ENCODE data around the gene SORL1-AS1.

Gene SORL1-AS1

DNA sequence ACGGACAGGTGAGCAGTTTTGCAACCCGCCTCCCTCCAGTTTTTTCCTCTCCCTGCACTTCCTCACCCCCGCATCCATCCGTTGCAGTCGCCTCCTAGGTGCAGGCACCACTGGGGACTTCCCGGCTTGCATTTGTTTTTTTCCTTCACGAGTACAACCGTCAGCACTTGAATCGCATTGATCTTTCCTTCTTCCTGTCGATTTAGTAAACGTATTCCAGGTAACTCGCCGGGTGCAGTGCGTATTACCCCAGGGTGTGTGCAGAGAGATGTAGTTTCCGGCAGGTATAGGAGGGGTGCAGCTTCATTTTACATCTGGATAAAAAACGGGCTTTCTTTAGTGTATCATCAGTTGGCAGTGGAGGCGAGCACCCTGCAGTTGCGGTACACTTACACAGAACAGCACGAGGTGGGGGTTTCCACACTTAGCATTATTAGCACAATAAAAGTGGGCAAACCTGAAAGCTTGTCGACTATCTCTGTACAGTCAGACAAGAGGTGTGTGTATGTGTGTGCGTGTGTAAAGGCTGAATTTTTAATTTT lies at the start of gene SORL1-AS1:
SORL1-AS1 (minus strand) TSS at position 359 of the 542 bp plus-strand sequence.
- Mint-ChIP-seq H3K4me1 (ENCODE audit: low read depth) (peaks cover 75% of the 10 kb centered on the region), H3K27ac (peak within 1 kb of the TSS; percentile 91), H3K36me3 (ENCODE audit: low read depth) (peaks cover 17% of the 10 kb centered on the region), H3K9me3 (no peaks in the 10 kb centered on the region), H3K27me3 (ENCODE audit: low read depth) (no peaks in the 10 kb centered on the region), H3K4me3 (ENCODE audit: low read depth) (peak within 1 kb of the TSS; percentile 90)
- intact Hi-C loops (cut with micrococcal nuclease) = loop anchor here (1.0 to 5.0 kb wide), 3 partner anchors 12 to 125 kb away; no protein-coding TSS in a partner anchor
- peak; percentile 33 for DNase-seq (ENCODE audit: low spot score)

DNA sequence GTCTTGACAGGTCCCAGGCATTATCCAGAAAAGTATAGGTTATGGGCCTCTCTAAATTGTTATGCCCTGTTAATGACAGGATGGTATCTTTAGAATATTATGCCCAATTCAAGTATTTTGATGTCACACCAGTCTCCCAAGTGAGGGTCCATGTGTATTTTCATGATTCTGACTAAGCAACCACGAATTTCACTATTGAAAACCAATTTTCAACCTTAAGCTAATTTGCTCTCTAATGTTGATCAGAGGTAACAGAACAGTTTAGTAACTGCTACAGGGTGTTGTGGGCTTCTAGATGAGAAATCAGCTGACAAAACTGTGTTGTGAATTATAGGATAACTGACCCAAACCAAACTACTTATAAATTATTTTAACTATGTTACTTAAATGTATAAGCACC lies 48.0 kb upstream of the SORL1-AS1 start:
- no peak overlapping the region for H3K27ac Mint-ChIP-seq
- intact Hi-C loops (cut with micrococcal nuclease) = no loop called here

DNA sequence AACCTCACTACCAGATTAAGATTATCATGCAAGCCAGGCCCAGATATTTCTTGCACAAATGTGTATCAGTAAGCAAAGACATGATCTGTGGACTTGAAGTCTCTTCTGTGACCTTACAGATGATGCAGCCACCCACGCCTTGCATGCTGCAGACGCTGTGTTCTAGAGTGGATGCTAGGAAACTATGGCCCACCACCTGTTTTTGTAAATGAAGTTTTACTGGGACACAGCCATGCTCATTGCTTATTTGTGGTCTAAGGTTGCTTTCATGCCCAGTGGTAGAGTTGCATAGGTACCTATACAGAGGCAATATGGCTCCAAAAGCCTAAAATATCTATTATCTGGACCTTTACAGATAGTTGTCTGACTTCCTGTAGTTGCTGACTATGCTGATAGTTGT lies 47.5 kb upstream of the SORL1-AS1 start:
- H3K36me3 Mint-ChIP-seq (ENCODE audit: low read depth) = peaks cover 82% of the 10 kb centered on the region
- H3K4me1 Mint-ChIP-seq (ENCODE audit: low read depth) = peaks cover 16% of the 10 kb centered on the region

More for the DNA sequence above, 48.0 kb upstream of the SORL1-AS1 start:
- Mint-ChIP-seq H3K9me3 (peaks cover 18% of the 10 kb centered on the region), H3K27me3 (ENCODE audit: low read depth) (no peaks in the 10 kb centered on the region), H3K4me3 (ENCODE audit: low read depth) (no peak overlapping the region), H3K4me1 (ENCODE audit: low read depth) (peaks cover 12% of the 10 kb centered on the region), H3K36me3 (ENCODE audit: low read depth) (peaks cover 82% of the 10 kb centered on the region)
- DNase-seq (ENCODE audit: low spot score) = no peak

DNA sequence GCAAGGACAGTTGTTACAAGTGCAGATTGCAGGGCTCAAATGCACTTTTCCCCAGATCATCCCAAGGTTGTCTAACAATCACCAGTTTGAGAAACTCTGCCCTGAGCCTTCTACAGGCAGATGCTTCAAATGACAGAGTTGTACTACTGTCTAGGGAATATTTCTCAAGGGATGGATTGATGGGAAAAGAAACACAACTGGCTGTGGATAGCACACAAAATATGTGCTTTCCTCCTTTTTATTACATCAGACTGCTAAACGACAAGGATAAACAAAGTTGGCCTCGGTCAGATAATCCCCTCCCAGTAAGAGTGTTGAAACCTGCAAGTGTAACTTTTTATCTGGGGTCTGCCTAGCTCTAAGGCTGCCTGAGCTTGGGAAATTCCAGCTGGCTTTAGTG lies 46.6 kb upstream of the SORL1-AS1 start:
- DNase-seq (ENCODE audit: low spot score) = no peak
- Mint-ChIP-seq H3K27ac (no peak overlapping the region), H3K4me3 (ENCODE audit: low read depth) (no peak overlapping the region), H3K4me1 (ENCODE audit: low read depth) (peaks cover 23% of the 10 kb centered on the region), H3K9me3 (peaks cover 5% of the 10 kb centered on the region), H3K36me3 (ENCODE audit: low read depth) (peaks cover 73% of the 10 kb centered on the region), H3K27me3 (ENCODE audit: low read depth) (no peaks in the 10 kb centered on the region)
- intact Hi-C loops (cut with micrococcal nuclease) = no loop called here

More for the DNA sequence above, 47.5 kb upstream of the SORL1-AS1 start:
- intact Hi-C loops (cut with micrococcal nuclease) = no loop called here
- Mint-ChIP-seq H3K9me3 (peaks cover 14% of the 10 kb centered on the region), H3K4me3 (ENCODE audit: low read depth) (no peak overlapping the region), H3K27me3 (ENCODE audit: low read depth) (no peaks in the 10 kb centered on the region), H3K27ac (no peak overlapping the region)
- DNase-seq (ENCODE audit: low spot score) = no peak

DNA sequence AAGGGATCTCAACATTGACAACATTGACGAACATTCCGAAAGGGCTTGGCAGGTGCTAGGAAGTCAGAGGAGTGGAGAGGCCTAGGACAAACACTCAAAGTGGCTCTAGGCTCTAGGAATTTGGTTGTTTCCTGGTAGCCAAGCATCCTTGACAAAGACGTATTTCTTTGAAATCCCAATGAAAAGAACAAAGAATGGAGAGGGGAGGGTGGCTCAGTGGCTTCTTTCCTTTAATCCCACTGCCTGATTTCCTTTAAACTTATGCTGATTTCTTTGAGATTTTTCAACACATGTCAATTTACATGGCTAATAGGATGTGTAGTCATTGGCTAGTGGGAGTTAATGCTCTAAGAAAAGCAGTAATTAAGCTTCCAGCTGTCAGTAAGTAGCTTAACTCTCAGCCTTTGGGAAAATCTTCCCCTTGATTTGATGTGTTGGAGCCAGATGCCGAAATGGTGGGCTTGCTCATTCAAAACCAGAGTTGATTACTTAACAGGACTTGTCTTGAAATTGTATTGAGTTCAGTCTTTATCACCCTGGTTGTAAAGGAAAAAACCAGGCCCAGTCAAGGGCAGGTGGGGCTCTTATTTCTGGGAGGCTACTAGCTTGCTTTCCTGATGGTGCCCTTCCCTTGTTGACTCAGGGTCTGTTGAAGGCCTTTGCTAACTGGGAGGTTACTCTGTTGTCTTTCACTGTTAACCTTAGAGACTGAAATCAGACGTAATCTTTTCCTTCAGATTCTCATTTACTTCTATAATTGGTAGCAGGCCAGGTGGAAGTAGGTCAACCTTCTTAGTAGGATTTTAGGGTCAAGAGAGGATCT lies 44.6 kb upstream of the SORL1-AS1 start:
- Mint-ChIP-seq H3K4me3 (ENCODE audit: low read depth) (no peak overlapping the region), H3K36me3 (ENCODE audit: low read depth) (peaks cover 61% of the 10 kb centered on the region), H3K9me3 (peaks cover 4% of the 10 kb centered on the region), H3K4me1 (ENCODE audit: low read depth) (peaks cover 33% of the 10 kb centered on the region), H3K27ac (no peak overlapping the region), H3K27me3 (ENCODE audit: low read depth) (no peaks in the 10 kb centered on the region)
- no peak for DNase-seq (ENCODE audit: low spot score)
- intact Hi-C loops (cut with micrococcal nuclease) = no loop called here

DNA sequence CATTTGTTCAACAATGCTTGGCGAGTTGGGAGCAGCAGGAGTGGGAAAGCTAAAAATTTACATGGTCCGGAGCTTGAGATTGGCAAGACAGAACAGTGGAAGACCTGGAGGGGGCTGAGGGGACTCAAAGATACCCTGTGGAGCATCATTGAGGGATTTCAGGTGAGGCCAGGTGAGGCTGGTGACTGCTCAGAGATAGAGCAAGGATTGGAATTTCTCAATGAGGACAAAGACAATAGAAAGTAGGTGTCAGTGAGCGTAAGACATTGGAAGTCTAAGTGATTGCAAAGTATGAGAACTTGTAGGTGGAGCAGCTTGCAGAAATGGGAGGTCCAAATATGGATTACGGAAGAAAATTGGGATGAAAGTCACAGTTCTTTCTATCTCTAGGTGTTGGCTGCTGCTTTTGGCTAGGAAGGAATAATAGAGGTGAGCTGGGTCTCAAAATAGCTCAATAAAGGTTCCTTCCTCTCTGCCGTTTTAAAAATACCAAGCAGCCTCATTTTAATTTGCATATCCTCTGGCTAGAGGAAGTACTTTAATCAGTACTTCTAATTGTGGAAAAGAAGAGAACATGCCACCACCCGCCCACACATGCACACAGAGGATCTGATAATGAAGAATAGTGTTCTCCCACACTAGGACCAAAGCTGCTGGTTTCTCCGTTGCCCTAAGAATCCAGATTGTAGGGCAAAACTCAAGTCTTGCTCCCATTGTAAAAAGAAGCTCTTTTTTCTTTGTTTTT lies 41.8 kb upstream of the SORL1-AS1 start:
- Mint-ChIP-seq H3K36me3 (ENCODE audit: low read depth) (peaks cover 64% of the 10 kb centered on the region), H3K4me3 (ENCODE audit: low read depth) (peak overlapping the region; percentile 6), H3K27ac (peak overlapping the region; percentile 40), H3K4me1 (ENCODE audit: low read depth) (peaks cover 32% of the 10 kb centered on the region), H3K9me3 (no peaks in the 10 kb centered on the region), H3K27me3 (ENCODE audit: low read depth) (no peaks in the 10 kb centered on the region)
- no peak for DNase-seq (ENCODE audit: low spot score)
- intact Hi-C loops (cut with micrococcal nuclease) = loop anchor here (1.0 kb wide), 2 partner anchors 12 to 30 kb away; no protein-coding TSS in a partner anchor

DNA sequence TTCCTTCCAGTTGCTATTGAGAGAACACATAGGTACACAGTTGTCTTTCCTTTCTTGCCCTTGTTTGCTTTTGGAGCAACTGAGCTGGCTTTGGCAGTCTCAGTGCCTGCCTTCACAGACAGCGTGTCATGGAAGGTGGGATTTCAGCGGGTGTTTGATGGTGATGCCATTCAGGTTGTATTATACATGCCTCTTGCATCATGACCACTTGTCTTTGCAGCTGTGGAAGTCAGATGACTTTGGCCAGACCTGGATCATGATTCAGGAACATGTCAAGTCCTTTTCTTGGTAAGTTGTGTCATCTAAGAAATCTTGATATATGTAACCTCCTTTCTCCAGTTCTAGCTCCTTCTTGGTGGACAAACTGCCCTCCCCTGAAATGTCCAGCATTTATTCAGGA lies 37.1 kb upstream of the SORL1-AS1 start:
- no peaks in the 10 kb centered on the region for H3K27me3 Mint-ChIP-seq (ENCODE audit: low read depth)
- no peak overlapping the region for H3K27ac Mint-ChIP-seq
- peaks cover 58% of the 10 kb centered on the region for H3K36me3 Mint-ChIP-seq (ENCODE audit: low read depth)
- no peak overlapping the region for H3K4me3 Mint-ChIP-seq (ENCODE audit: low read depth)
- DNase-seq (ENCODE audit: low spot score) = no peak
- intact Hi-C loops (cut with micrococcal nuclease) = no loop called here
- no peaks in the 10 kb centered on the region for H3K9me3 Mint-ChIP-seq
- H3K4me1 Mint-ChIP-seq (ENCODE audit: low read depth) = peaks cover 28% of the 10 kb centered on the region

DNA sequence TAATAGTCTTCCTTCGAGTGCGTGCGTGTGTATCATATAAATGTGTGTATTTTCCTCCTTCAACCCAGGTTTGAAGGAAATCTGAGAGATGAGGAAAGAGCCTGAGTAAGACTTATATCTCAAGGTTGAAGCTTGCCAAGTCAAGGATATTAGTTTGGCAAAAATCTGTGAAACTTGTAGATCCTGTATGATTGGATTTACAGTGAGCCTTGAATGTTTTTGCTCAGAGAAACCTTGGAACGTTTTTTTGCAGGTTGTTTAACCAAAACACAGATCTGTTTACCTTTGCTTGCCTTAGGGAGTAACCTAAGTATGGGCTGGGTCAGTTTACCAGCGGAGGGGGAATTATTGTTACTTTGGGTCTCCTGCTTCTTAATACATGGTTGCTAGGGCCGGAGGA lies 35.9 kb upstream of the SORL1-AS1 start:
- H3K9me3 Mint-ChIP-seq = no peaks in the 10 kb centered on the region
- H3K4me1 Mint-ChIP-seq (ENCODE audit: low read depth) = peaks cover 26% of the 10 kb centered on the region
- peaks cover 65% of the 10 kb centered on the region for H3K36me3 Mint-ChIP-seq (ENCODE audit: low read depth)
- H3K27ac Mint-ChIP-seq = no peak overlapping the region
- no peak overlapping the region for H3K4me3 Mint-ChIP-seq (ENCODE audit: low read depth)
- H3K27me3 Mint-ChIP-seq (ENCODE audit: low read depth) = no peaks in the 10 kb centered on the region
- no peak for DNase-seq (ENCODE audit: low spot score)
- intact Hi-C loops (cut with micrococcal nuclease) = no loop called here

DNA sequence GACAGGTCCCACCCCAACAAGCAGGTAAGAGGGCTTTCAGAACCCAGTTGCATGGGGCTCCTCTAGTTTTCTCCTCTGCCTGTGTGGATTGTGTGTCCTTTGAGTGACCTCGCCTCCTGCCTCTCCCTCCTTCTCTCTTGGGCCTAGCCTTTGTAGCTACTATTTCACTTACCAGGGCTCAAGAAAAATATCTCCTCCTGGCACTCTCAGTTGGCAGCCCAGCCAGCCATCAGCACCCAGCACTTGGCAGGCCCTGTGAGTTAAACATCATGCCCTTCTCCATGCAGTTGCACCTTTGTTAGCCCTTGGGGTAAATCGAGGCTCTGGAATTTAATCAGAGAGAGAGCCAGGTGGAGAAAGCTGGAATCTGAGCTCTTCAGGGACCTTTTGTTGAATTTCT lies 35.4 kb upstream of the SORL1-AS1 start:
- Mint-ChIP-seq H3K27ac (no peak overlapping the region), H3K4me1 (ENCODE audit: low read depth) (peaks cover 28% of the 10 kb centered on the region), H3K36me3 (ENCODE audit: low read depth) (peaks cover 65% of the 10 kb centered on the region), H3K27me3 (ENCODE audit: low read depth) (no peaks in the 10 kb centered on the region), H3K9me3 (no peaks in the 10 kb centered on the region), H3K4me3 (ENCODE audit: low read depth) (no peak overlapping the region)
- intact Hi-C loops (cut with micrococcal nuclease) = no loop called here
- DNase-seq (ENCODE audit: low spot score) = no peak

DNA sequence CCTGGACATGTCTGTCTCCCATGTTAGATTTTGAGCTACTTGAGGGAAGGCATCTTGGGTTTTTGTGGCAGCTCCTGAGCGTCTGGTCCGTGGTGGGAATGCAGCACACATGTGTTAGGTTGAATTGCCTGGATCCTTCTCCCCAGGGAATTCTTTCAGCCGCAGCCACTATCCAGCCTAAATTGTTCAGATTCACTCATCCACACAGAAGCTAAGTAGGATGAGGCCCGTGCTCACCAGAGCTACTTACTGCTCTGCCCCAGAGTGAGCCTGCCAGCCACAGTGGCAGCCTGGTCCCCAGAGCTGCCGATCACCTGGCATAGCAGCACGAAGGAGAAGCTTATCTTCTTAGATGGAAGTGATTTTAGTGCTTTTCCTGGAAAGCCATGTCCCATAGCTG lies 34.4 kb upstream of the SORL1-AS1 start:
- intact Hi-C loops (cut with micrococcal nuclease) = no loop called here

DNA sequence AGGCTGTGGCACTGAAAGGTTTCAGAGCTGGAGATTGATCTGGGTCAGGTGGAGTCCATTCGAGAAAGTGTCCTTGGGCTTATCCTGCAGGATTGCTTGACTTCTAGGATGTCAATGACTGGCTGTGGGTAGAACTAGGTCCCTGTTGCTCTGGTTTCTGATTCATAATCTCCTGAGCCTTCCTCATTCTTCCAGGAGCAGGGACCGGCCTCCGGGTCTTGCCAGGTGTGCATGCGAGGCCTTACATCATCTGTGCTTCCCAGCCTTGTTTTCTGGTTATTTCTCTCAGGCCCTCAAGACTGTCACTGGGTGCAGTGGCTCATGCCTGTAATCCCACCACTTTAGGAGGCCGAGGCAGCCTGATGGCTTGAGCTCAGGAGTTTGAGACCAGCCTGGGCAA lies 33.3 kb upstream of the SORL1-AS1 start:
- Mint-ChIP-seq H3K27me3 (ENCODE audit: low read depth) (no peaks in the 10 kb centered on the region), H3K36me3 (ENCODE audit: low read depth) (peaks cover 56% of the 10 kb centered on the region), H3K9me3 (no peaks in the 10 kb centered on the region), H3K27ac (peak overlapping the region; percentile 10), H3K4me1 (ENCODE audit: low read depth) (peaks cover 37% of the 10 kb centered on the region), H3K4me3 (ENCODE audit: low read depth) (no peak overlapping the region)
- DNase-seq (ENCODE audit: low spot score) = no peak
- intact Hi-C loops (cut with micrococcal nuclease) = no loop called here

More for the DNA sequence above, 34.4 kb upstream of the SORL1-AS1 start:
- peaks cover 65% of the 10 kb centered on the region for H3K36me3 Mint-ChIP-seq (ENCODE audit: low read depth)
- H3K27ac Mint-ChIP-seq = no peak overlapping the region
- no peak overlapping the region for H3K4me3 Mint-ChIP-seq (ENCODE audit: low read depth)
- DNase-seq (ENCODE audit: low spot score) = no peak
- no peaks in the 10 kb centered on the region for H3K27me3 Mint-ChIP-seq (ENCODE audit: low read depth)
- H3K9me3 Mint-ChIP-seq = no peaks in the 10 kb centered on the region
- peaks cover 38% of the 10 kb centered on the region for H3K4me1 Mint-ChIP-seq (ENCODE audit: low read depth)

DNA sequence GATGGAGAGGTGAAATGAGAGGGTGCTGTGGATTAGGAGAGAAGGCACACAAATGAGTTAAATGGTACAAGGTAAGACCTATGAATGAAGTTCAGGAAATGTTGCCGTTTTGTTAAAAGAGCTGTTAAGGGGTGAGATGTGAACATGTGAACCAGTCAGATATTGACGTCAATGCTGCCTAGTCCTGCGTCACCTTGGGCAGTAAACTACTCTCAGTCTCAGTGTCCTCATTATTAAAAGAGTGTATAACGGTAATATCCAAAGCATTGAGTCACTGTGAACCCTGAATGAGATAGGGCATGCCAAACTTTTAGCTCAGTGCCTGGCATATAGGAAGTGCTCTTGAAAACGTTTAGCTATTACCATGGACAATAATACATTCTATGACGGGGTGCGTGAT lies 32.4 kb upstream of the SORL1-AS1 start:
- intact Hi-C loops (cut with micrococcal nuclease) = no loop called here
- no peaks in the 10 kb centered on the region for H3K9me3 Mint-ChIP-seq
- no peak overlapping the region for H3K4me3 Mint-ChIP-seq (ENCODE audit: low read depth)
- no peak overlapping the region for H3K27ac Mint-ChIP-seq
- H3K27me3 Mint-ChIP-seq (ENCODE audit: low read depth) = no peaks in the 10 kb centered on the region
- H3K36me3 Mint-ChIP-seq (ENCODE audit: low read depth) = peaks cover 50% of the 10 kb centered on the region
- peaks cover 39% of the 10 kb centered on the region for H3K4me1 Mint-ChIP-seq (ENCODE audit: low read depth)
- DNase-seq (ENCODE audit: low spot score) = no peak
